Esophagus (tissue), 2 donors: ENCODE data around the gene SLC4A4. TPM values are rescaled to one million over a fixed set of nuclear protein-coding genes. Genes with fewer than 3 reads are reported as not detected.

Experiments
- H3K27ac ChIP-seq, 2 donors: one replicate each; pipeline ENCODE4 v1.5.1; 2013; ENCODE audit warnings: low read depth in 2 of 2, mild to moderate bottlenecking in 2 of 2, inconsistent platforms in 1 of 2, low read length in 1 of 2, moderate library complexity in 1 of 2
- H3K27me3 ChIP-seq, 2 donors: one replicate each; pipeline ENCODE4 v1.6.1; 2013; ENCODE audit warnings: low read length in 2 of 2, control low read depth in 1 of 2, mild to moderate bottlenecking in 1 of 2; ENCODE audit not compliant: insufficient read depth in 2 of 2, control insufficient read depth in 1 of 2
- H3K36me3 ChIP-seq, 2 donors: one replicate each; pipeline ENCODE4 v1.6.1; 2013; ENCODE audit warnings: low read length in 1 of 2; ENCODE audit not compliant: control insufficient read depth in 2 of 2, insufficient read depth in 2 of 2
- H3K4me1 ChIP-seq, 2 donors: one replicate each; pipeline ENCODE4 v1.6.1; 2013; ENCODE audit warnings: low read length in 1 of 2; ENCODE audit not compliant: control insufficient read depth in 2 of 2, insufficient read depth in 2 of 2
- H3K4me3 ChIP-seq, 2 donors: one replicate each; pipeline ENCODE4 v1.5.1; 2013; ENCODE audit warnings: low read length in 2 of 2, mild to moderate bottlenecking in 2 of 2, low read depth in 1 of 2, moderate library complexity in 1 of 2
- H3K9me3 ChIP-seq, 2 donors: one replicate each; pipeline ENCODE4 v1.6.1; 2013; ENCODE audit warnings: mild to moderate bottlenecking in 2 of 2, low read depth in 1 of 2, low read length in 1 of 2, moderate library complexity in 1 of 2; ENCODE audit not compliant: control insufficient read depth in 2 of 2, insufficient read depth in 1 of 2
- WGBS, 2 donors: extraction: QIAGEN DNeasy Blood & Tissue Kit; methylation state at CpG; one replicate each; pipeline ENCODE4 v1.1.7; 2013; 5-methylcytosine and 5-hydroxymethylcytosine counted together
- polyA plus RNA-seq, 2 donors: library from polyadenylated mRNA; stranded (reverse); fragments of 200-250 nt; gene quantifications; one replicate each; pipeline ENCODE4 v1.2.3, GENCODE V29; 2013
- donor health status: healthy with polysubstance abuse.
- donor health status: Bipolar disorder and iron deficiency.

Gene SLC4A4
- polyA plus RNA-seq, 2 donors = 0.39 to 0.75 TPM

DNA sequence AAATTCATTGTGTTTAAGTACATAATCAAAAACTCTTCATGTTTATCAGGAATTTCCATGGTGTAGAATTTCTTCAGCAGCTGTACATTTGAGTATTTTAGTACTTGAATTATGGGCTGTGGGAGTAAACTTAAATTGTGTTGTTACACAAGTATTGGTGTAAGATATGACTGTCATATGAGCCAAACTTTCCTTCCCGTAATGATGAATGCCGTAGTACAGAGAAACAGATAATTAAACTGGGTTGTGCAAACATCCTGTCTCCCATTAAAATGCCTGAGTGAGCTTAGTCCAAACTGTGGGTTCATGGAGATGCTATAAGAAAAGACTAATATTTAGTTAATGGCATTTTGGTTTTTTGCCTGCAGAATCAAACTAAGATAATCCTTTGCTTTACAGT lies 159.2 kb downstream of the SLC4A4 start:
- Histone ChIP-seq H3K4me1 (no peaks in the 10 kb centered on the region), H3K36me3 (no peaks in the 10 kb centered on the region), H3K9me3 (no peaks in the 10 kb centered on the region), H3K27ac (no peak overlapping the region), H3K4me3 (no peak overlapping the region), H3K27me3 (no peaks in the 10 kb centered on the region)
- 55 to 57% methylated on average over 2 of the region's 2 CpGs for WGBS, 2 donors

DNA sequence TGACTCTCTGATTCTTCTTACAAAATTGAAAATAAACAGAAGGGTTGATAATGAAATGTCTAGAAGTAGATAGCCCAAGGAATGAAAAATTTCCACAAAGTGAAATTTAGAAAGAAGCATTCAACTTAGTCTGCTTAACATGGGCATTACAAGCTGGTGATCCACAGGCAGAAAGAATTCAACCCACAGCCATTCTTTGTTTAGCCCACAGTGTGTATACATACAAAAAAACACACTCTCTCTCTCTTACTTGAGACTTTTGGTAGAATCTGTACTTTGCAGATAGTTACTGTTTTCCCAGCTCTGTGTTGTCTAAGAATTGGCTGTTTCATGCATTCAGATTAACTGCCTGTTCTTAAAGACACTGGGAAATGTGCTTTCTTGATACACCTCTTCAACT lies 159.8 kb downstream of the SLC4A4 start:
- Histone ChIP-seq H3K9me3 (no peaks in the 10 kb centered on the region), H3K4me1 (no peaks in the 10 kb centered on the region), H3K27me3 (no peaks in the 10 kb centered on the region), H3K27ac (no peak overlapping the region), H3K36me3 (no peaks in the 10 kb centered on the region), H3K4me3 (no peak overlapping the region)

DNA sequence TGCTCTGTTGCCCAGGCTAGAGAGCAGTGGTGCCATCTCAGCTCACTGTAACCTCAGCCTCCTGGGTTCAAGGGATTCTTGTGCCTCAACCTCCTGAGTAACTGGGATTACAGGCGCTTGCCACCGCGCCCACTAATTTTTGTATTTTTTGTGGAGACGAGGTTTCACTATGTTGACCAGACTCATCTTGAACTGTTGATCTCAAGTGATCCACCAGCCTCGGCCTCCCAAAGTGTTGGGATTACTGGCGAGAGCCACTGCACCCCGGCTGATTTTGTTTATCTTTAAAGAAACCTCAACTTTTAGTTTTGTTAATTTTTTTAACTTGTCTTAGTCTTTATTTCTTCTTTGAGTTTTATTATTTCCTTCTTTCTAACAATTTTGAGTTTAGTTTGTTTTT lies 163.2 kb downstream of the SLC4A4 start:
- no peak overlapping the region for H3K4me3 ChIP-seq
- H3K27me3 ChIP-seq = no peaks in the 10 kb centered on the region
- no peaks in the 10 kb centered on the region for H3K9me3 ChIP-seq
- WGBS, 2 donors = 94 to 98% methylated on average over 7 of the region's 7 CpGs
- no peaks in the 10 kb centered on the region for H3K4me1 ChIP-seq
- no peak overlapping the region for H3K27ac ChIP-seq
- H3K36me3 ChIP-seq = no peaks in the 10 kb centered on the region

DNA sequence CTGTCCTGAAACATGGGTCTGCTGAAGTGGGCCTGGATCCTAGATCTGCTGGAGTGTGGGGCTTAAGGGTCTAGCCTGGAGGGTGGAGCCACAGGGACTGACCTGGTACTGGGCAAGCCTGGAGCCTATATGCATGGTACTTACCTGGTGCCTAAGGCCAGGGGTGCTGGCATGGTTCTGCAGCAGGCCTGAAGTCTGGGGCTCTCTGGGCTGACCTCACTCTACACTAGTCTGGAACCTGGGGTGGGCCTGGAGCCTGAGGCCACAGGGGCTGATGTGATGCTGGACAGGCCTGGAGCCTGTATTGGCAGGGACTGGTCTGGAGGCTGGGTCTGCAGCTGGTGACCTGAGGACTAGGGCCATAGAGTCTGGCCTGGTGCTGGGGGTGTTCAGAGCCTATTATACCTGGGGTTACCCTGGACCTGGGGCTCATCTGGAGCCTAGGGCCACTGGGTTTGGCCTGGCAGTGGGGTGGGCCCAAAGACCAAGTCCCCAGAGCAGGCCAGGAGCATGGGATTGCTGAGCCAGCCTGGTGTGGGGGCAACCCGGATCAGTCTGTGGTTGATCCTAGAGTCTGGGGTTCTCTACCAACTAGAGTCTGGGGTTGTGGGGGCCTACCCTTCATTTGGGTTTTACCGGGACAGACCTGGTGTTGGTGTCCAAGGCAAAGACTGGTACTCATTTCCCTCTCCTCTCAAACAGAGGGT lies 179.6 kb downstream of the SLC4A4 start:
- Histone ChIP-seq H3K27me3 (no peaks in the 10 kb centered on the region), H3K36me3 (no peaks in the 10 kb centered on the region), H3K4me1 (no peaks in the 10 kb centered on the region), H3K4me3 (no peak overlapping the region), H3K9me3 (no peaks in the 10 kb centered on the region), H3K27ac (no peak overlapping the region)
- 94 to 97% methylated on average over 2 of the region's 2 CpGs for WGBS, 2 donors

DNA sequence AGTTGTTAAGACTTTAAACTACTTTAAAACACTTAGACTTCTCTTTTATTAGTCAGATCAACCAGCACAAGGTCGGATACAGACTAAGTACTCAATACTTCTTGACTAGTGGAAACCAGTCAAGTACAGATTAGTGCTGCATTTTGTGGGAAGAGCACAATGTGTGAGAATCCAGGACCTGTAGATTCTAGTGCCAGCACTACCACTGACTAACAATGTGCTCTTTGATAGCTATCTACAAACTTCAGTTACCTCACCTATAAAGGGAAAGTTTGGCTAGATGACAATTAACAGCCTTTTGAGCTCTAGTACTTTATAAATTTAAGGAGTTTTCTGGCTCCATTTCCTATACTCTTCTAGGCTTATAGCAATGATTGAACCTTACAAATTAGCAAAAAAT lies 181.5 kb downstream of the SLC4A4 start:
- no peaks in the 10 kb centered on the region for H3K36me3 ChIP-seq
- WGBS, 2 donors = 61 to 63% methylated on average over 1 of the region's 1 CpG

DNA sequence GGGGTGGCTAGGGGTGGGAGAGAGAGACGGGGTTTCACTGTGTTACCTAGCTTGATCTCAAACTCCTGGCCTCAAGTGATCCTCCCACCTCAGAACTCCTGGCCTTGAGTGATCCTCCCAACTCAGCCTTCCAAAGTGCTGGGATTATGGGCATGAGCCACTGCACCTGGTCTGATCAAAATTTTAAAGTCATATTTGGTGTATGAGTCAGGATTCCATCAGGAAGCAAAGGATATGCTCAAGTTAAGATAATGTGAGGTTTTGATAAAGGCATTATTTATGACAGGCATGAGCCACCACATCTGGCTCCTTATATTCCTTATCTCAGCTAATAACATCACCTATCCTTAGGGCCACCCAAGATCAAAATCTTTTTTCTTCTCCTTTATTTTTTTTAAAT lies 182.0 kb downstream of the SLC4A4 start:
- Histone ChIP-seq H3K4me3 (no peak overlapping the region), H3K9me3 (no peaks in the 10 kb centered on the region), H3K36me3 (no peaks in the 10 kb centered on the region), H3K27me3 (no peaks in the 10 kb centered on the region), H3K27ac (no peak overlapping the region), H3K4me1 (no peaks in the 10 kb centered on the region)
- 88 to 97% methylated on average over 1 of the region's 1 CpG for WGBS, 2 donors

More for the DNA sequence above, 181.5 kb downstream of the SLC4A4 start:
- Histone ChIP-seq H3K4me3 (no peak overlapping the region), H3K4me1 (no peaks in the 10 kb centered on the region), H3K9me3 (no peaks in the 10 kb centered on the region), H3K27me3 (no peaks in the 10 kb centered on the region), H3K27ac (no peak overlapping the region)

DNA sequence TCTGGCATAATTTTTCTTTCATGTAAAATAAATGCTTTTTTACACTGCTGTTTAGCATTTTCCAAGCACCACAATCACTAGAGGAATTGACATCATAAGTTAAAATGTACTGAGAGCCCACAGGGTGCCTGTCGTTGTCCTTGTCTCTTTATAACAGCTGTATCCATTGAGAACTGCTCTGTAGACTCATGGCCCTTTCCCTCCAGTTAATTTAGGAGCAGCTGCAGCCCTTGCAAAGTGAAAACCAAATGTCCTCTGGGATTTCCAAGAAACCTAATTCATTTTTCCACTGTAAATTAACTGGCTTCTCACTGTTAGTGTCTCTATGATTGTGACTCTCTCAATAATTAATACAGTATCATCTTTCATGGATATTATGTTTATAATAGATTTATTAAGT lies 185.9 kb downstream of the SLC4A4 start:
- Histone ChIP-seq H3K9me3 (no peaks in the 10 kb centered on the region), H3K27ac (no peak overlapping the region), H3K36me3 (no peaks in the 10 kb centered on the region), H3K4me3 (no peak overlapping the region), H3K4me1 (no peaks in the 10 kb centered on the region), H3K27me3 (no peaks in the 10 kb centered on the region)
- WGBS, 2 donors = 42 to 55% methylated on average over 1 of the region's 1 CpG

DNA sequence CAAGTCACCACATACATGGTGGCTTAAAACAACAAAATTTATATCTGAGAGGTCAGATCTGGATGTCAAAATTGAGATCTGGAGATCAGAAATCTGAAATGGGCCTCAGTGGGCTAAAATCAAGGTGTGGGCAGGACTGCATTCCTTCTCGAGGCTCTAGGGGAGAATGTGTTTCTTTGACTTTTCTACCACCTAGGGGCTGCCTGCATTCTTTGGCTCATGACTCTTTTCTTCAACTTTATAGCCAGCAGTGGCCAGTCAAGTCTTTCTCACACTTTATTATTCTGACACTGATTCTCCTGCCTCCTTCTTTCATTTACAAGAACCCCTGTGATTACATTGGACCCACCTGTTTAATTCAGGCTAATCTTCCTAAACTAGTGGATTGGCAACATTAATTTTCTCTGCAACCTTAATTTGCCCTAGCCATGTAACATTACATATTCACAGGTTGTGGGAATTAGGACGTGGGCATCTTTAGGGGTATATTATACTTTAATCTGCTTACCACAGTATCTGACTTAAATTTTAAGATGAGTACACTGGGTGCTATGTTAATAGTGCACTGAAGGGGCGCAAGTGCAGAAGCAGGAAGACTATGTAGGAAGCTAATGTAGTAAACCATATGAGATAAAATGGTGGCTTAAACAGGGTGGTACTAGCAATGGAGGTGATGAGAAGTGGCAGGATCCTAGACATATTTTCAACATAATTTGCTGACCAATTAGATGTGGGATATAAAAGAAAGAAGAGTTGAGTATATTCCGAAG lies 188.0 kb downstream of the SLC4A4 start:
- Histone ChIP-seq H3K27me3 (no peaks in the 10 kb centered on the region), H3K36me3 (no peaks in the 10 kb centered on the region), H3K4me3 (no peak overlapping the region), H3K4me1 (no peaks in the 10 kb centered on the region), H3K9me3 (no peaks in the 10 kb centered on the region), H3K27ac (no peak overlapping the region)
- 72 to 78% methylated on average over 4 of the region's 4 CpGs for WGBS, 2 donors

DNA sequence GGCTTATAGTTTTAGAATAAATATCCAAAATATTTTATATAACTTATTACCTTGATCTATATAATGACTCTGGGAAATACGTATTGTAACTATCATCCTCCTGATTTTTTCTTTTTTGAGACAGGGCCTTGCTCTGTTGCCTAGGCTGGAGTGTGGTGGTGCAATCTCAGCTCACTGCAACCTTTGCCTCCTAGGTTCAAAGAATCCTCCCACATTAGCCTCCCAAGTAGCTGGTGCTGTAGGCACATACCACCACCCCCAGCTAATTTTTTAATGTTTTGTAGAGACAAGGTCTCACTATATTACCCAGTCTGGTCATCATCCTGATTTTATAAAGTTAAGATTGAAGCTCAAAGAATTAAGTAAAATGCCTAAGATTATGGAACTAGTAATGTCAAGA lies 193.6 kb downstream of the SLC4A4 start:
- Histone ChIP-seq H3K27ac (no peak overlapping the region), H3K36me3 (no peaks in the 10 kb centered on the region), H3K4me1 (no peaks in the 10 kb centered on the region), H3K9me3 (no peaks in the 10 kb centered on the region), H3K4me3 (no peak overlapping the region), H3K27me3 (no peaks in the 10 kb centered on the region)
- WGBS, 2 donors = 88 to 97% methylated on average over 1 of the region's 1 CpG

DNA sequence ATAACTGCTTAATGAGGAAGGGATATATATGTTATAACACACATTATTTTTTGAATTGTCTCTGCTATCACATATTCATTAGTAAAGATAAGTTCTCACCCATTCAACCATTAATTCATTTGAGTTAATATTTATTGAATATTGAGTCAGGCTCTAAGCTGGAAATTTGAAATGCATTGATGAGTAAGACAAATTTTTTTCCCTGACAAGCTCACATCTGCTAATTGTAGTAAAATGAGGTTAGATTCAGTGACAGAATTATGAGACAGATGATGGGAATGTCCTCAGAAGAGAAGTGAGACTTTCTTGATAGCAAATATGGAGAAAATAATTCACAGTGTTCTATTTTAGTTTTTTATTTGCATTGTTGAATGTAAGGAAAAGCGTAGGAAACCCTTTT lies 194.3 kb downstream of the SLC4A4 start:
- Histone ChIP-seq H3K27me3 (no peaks in the 10 kb centered on the region), H3K9me3 (no peaks in the 10 kb centered on the region), H3K36me3 (no peaks in the 10 kb centered on the region), H3K4me3 (no peak overlapping the region), H3K4me1 (no peaks in the 10 kb centered on the region), H3K27ac (no peak overlapping the region)
- 94 to 97% methylated on average over 1 of the region's 1 CpG for WGBS, 2 donors
